GM19240 (cell line): Measurements from ENCODE around the gene DPM1.

Experiments
- DNase-seq: peaks from one replicate; pipeline ENCODE4 v3.0.0; 2011; ENCODE audit warnings: low spot score; ENCODE audit not compliant: insufficient read length

DPM1 gene

GRCh38 chr20:50900261-50900660 is 58.1 kb downstream of the DPM1 start:
- no peak for DNase-seq

DNA sequence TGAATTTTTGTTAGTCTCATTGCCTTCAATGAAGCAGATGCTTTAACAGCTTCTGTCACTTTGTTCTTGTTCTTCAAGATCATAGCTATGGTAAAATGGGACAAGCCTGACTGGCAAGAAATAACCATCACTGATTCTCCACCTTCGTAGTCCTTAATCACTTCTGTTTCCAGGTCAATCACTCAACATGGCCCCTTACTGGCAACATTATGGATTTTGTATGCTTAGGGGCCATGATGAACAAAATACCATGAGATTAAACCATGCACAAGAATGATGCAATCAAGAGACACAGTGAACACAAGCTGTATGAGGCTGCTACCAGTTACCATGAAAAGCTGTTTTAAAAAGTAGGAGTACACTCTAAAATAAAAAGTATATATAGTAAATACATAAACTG is 59.9 kb downstream of the DPM1 start:
- DNase-seq = no peak

DNA sequence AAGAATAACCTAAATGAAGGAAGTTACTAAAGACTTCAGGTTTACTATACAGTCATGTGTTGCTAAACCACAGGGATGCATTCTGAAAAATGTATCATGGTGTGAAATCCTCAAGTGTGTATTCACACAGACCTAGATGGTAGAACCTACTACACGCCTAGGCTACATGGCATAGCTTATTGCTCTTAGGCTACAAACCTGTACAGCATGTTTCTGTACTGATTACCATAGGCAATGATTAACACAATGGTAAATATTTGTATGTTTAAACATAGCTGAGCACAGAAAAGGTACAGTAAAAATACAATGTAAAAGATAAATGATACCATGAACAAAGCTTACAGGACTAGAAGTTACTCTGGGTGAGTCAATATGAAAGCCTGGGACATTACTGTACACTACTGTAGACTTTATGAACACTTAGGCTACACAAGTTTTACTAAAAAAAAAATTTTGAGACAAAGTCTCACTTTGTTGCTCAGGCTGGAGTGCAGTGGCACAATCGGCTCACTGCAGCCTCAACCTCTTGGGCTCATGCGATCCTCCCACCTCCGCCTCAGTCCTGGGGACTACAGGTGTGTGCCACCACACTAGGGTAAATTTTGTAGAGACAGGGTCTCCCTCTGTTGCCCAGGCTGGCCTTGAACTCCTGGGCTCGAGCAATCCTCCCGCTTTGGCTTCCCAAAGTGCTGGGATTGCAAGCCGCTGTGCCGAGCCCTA is 63.1 kb downstream of the DPM1 start:
- DNase-seq = no peak

DNA sequence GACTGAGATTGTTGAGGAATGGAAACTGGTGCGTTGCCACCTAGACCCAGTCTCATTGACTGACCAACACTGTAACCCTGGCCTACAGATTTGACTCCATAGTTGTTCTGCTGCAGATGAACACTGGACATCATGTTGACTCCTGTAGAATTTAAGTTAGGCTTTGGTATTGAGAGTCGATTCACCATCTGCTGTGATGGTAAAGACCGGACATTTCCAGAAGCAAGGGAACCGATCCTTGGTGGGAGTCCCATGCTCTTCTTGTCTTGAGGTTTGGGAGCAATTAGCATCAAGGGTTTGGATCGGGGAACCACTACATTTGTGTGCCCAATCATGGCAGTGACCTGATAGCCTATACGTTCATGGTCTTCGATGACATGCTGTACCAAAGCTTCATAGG is 64.7 kb downstream of the DPM1 start:
- no peak for DNase-seq

DNA sequence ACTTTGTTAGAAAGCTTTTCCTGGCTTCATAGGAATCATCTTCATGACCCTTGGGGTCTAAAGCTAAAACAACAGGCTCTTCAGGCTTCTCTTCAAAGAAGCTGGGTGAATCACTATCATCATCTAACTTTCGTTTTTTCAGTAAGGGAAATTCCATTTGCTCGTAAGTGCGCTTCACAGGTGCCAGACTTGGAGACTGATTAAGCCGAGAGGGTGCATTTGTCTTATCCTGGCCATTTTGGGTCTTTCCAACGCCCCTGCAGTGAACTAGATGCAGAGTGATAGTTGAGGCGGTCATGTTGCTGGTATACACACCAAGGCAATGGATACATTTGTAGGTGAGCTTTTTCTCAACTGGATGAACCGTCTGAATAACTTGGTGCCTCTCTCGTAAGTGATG is 65.9 kb downstream of the DPM1 start:
- DNase-seq = no peak

GRCh38 chr20:50891138-50891537 is 67.2 kb downstream of the DPM1 start:
- DNase-seq = no peak

GRCh38 chr20:50887576-50887975 is 70.8 kb downstream of the DPM1 start:
- no peak for DNase-seq

DNA sequence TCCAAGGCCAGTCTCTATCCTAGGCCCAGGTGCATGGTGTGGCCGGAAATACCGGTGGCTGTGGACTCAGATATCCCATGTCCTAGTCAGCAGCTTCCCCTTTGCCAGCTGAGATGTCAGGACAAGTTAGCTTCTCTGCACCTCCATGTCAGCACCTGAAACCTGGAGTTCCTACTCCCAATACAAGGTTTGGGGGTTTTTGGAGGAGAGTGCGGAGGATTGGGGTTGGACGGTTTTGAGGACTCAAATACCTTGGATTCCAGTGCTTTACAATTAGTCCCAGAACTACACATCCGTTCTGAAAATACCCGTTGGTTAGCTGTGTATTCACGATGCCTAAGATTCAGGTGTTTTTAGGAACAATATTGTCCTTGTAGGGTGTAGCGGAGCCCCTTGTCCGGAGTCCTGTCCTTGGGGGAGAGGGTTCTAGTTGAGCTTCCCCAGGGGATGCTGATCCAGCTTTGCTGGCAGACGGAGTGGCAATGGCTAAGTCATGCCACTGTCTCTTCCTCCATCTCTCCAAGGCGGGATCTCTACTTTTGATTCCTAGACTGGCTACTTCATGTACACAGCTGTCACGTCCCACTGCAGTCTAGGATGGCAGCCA is 72.0 kb downstream of the DPM1 start:
- no peak for DNase-seq

- no peak for DNase-seq
Measured at GRCh38 chr20:50885781-50886180, 72.6 kb downstream of the DPM1 start.

DNA sequence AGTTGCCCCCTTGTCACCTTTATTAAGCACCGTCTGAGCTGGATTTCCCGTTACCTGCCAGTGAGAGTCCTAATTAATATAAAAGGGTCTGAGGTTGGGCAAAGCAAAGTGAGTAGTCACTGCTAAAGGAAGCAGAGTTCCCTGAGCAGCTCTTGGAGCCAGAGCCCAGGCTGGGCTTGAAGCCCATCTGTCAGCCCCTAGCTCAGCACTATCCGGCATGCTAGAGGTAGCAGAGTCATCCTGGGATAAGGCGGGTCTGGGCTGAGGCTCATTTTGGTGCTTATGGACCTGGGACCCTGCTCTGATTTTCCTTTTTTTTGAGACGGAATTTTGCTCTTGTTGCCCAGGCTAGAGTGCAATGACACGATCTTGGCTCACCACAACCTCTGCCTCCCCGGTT is 73.3 kb downstream of the DPM1 start:
- DNase-seq = no peak
